Stimulated activated CD8-positive, alpha-beta memory T cell treated with anti-CD3 and anti-CD28 coated beads, Interleukin-2, amount 100 ng/mL, for 48 hours (primary cell): ENCODE data around the gene APOL3.
"Not testable (repeated sequence)": the region's sequence is repeated elsewhere in the genome, so short reads cannot be mapped to it uniquely, and the experiment has no call there.

Source experiments
- DNase-seq, 2 donors: peaks; one replicate each; pipeline ENCODE4 v3.0.0-alpha.2; 2020; ENCODE audit warnings: low read depth in 2 of 2

The APOL3 gene

GRCh38 chr22:36193171-36193570, 32.6 kb upstream of the APOL3 start:
- no peak for DNase-seq

- no peak for DNase-seq
These were observed 32.0 kb upstream of the APOL3 start for GRCh38 chr22:36192542-36192941.

GRCh38 chr22:36191106-36191836, 30.7 kb upstream of the APOL3 start:
- no peak for DNase-seq

- DNase-seq: not testable (repeated sequence)
These were observed 27.3 kb upstream of the APOL3 start for GRCh38 chr22:36187862-36188261.

DNA sequence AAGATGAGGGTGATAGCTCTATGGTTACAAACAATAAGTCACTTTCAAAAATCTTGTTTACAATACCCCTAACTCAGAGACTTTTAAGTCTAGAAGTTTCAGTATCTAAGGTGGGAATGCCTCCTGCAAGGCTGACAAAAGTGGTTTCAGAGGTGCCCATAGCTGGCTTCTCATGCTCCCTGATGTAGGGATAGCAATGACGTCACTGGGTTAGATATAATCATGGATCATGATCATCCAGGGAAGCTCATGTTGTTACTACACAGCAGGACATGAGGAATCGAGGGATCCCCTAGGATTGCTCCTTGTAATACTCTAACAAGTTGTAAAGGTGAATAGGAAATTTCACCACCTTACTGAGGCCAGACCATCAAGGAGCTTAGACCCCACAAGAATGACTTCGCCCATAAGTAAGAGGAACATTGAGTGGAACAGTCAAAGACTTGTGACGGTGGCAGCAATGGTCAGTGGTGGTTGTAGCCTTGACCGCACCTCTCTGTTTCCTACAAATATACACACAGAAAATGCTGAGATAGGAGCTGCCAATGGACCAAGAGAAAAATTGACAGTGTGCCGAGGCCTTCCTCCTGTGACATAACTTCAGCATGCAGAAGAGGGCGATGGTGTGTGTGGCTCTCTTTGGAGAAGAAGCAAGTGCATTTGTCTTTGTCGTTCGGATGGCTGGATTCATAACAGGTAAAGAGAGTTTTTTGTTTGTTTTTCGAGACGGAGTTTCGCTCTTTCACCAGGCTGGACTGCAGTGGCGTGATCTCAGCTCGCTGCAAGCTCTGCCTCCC, 25.5 kb upstream of the APOL3 start:
- no peak for DNase-seq

DNA sequence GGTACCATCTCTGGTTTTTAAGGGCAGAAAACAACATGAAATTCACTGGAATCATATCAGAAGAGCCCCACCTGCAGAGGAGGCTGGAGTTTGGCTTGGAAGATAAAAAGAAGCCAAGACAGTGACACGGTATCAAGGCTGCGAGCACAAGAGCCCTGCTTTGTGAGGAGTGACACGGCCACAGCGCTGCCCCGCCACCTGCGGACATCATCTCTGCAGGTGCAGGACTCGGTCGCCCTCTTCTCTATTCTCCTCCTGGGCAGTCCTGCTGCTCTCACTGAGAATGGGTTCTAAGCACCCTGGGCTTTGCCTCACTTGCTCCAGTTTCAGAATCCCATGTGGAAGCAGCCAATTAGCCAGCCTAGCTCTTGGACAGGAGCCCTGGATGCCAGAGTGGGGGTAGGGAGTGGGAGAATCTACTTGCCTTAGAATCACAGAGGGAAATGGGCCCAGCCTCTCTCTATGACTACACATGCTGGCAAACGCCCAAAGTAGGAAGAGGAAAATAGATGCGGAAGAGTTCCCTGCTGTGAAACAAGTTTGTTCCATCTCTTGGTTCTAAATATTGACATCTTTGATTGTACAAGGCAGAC, 24.0 kb upstream of the APOL3 start:
- no peak for DNase-seq

DNA sequence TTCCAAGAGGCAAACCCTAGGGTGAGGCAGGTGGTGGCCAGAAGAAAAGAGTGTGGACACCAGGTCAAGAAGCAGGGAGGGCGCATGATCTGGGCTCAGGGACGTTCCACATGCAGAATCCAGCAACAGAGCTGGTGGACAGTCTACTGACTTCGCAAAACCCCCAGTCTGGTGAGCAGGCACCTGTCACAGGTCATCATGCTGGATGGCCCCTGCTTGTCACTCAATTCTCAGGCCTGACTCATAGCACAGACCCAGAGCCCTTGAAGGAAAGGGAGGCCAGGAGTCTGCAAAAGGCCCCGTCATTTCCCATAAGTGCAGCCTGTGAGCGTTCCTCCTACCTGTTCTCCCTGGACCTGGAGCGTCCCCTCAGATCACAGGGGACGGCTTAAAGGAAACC, 22.9 kb upstream of the APOL3 start:
- no peak for DNase-seq

GRCh38 chr22:36182857-36183256, 22.3 kb upstream of the APOL3 start:
- no peak for DNase-seq

DNA sequence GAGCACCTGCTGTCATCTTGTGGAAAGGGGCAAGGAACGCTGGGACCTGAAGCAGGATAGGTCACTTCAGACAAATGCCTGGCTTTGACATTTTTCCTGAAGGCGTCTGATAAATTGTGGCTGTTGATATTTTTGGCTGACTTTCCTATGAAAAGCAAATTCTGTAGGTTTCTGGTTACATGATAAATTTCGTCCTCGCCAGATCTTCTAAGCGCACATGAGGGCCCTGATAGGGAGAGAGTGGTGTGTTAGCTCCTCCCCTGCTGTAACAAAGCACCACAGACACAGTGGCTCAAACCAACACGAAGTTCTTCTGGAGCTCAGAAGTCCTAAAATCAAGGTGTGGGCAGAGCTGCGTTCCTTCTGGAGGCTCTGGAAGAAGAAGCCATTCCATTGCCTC, 21.5 kb upstream of the APOL3 start:
- no peak for DNase-seq

DNA sequence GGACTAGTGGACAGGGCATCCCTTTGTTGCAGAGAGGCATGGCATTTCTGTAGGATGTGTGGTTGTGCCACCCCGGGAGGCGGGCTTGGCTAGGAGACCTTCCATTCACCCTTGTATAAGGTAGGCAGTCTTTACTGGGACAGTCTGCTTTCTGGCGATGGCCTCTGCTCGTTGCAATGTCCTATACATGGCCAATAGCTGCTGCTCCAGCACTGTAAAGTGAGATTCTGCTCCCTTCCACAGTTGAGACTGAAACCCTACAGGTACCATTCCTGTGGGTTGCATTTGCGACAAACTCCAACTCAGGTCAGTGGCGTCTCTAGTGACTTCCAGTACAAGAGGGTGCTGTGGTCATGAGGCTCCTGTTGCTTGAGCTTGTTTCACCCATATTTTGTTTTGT, 20.4 kb upstream of the APOL3 start:
- DNase-seq: no peak

DNA sequence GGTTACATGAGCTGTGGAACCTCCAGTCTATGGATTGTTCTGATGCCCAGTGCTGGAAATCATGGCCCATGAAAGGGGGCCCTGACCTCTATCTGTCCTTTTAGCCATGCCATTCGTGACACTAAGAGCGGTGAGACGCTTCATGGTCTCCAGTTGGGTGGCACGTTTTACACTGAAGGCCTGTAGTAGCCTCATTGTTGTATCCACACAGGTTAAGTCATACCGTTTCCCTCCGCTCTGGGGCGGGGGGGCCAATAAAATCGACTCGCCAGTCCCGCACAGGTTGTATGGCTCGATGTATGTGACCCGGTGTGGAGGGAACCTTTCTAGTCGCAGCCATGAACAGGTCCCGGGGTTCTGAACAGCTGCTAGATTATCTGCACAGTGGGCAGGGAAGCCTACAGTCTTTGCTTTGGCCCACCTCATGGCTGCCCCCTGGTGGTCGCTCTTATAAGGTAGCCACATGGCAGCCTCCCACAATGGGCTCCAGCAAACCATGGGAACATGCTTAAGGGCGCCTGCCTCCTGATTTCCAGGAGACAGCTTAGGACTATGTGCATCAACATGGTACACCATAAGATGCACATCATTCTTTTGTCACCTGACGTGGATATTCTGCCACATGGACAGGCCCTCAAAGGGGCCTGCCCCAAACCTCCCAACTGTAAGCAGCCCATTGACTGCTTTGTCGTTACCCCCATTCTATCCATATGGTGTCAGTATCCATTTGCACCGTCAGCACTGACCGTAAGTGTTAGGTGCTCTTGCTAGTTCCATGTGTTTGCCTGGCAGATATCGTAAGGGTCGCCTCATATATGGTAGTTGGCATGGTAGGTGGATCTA, 19.7 kb upstream of the APOL3 start:
- DNase-seq: peak; percentile 76 to 83

- no peak for DNase-seq
These were observed 16.6 kb upstream of the APOL3 start for GRCh38 chr22:36177160-36177559.

GRCh38 chr22:36175892-36176291, 15.3 kb upstream of the APOL3 start:
- DNase-seq: no peak

GRCh38 chr22:36171941-36172340, 11.4 kb upstream of the APOL3 start:
- no peak for DNase-seq

GRCh38 chr22:36166518-36167220, 6.1 kb upstream of the APOL3 start:
- DNase-seq: no peak

- DNase-seq: no peak
These were observed 5.5 kb upstream of the APOL3 start for GRCh38 chr22:36166086-36166485.

DNA sequence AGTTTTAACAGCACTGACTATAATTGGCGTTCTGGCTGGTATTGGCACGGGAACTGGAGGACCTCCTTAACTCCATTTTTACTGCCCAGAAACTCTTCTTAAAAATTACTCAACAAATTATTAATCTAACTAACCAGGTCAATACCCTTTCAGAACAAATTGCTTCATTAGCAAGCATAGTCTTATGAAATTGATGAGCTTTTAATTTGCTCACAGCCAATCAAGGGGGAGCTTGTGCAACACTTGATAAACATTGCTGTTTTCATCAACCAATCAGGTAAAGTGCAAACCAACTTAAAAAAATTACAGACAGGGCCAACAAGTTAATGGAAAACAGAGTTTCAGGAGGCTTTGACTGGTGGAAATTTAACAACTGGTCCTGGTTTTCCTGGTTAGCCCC, 4.6 kb upstream of the APOL3 start:
- no peak for DNase-seq

DNA sequence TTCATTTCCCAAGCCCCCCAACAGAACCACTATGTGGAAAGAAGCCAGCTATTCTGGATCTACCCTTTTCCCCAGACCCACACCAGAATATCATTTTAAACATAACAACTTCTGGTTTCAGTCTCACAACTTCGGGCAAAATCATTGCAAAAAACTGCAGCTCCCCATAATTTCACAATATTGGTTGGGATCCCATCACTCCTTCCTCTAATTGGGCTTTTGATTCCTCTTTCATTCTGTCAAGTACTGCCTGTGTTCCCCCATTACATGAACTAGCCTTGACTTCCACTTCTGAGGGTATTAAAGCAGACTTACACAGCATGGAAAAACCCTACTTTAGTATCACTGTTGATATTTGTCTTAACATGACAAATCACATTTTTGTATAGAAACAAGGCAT, 4.1 kb upstream of the APOL3 start:
- DNase-seq: no peak

DNA sequence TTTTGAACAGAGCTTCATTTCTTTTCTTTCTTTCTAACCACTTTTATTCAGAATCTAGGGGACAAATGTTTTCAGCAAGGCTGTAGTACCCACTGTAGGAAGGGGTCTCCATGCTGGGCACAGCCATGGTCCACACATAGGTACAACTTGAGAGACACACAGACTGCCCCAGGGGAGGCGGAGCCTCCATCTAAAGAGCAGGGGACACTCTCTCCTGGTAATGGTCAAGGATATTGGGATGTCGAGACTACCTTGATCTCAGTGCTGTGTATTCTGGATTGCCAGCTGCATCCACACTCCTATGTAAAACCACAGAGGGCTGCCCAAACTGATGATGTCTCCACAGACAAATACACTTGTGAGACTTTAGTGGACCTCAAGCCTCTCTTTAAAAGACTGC, 2.9 kb upstream of the APOL3 start:
- no peak for DNase-seq

GRCh38 chr22:36162127-36163034, 1.8 kb upstream of the APOL3 start:
- no peak for DNase-seq
